Vagina (tissue), 2 donors: Measurements from ENCODE around the gene C5orf15.

Experiments
- POLR2A ChIP-seq, 2 donors: fragments of 450-650 bp; IDR thresholded peaks; one replicate each; pipeline ENCODE4 v1.6.1; 2017; ENCODE audit warnings: antibody characterized with exemption in 2 of 2, mild to moderate bottlenecking in 2 of 2, moderate library complexity in 2 of 2
- POLR2AphosphoS5 ChIP-seq, 2 donors: sonication (generic); formaldehyde crosslinking; IDR thresholded peaks; one replicate each; pipeline ENCODE4 v1.9.0; 2017; ENCODE audit warnings: antibody characterized with exemption in 2 of 2, mild to moderate bottlenecking in 2 of 2, low read depth in 1 of 2; ENCODE audit not compliant: insufficient read depth in 1 of 2
- TF ChIP-seq, protein P1 (sequence below), 3 experiments: fragments of 450-650 bp in 2 of 3; fragments of 200-600 bp in 1 of 3; sonication (generic) in 1 of 3; IDR thresholded peaks; one replicate each; pipeline ENCODE4 v1.5.1; 2017 to 2019; ENCODE audit warnings: antibody characterized with exemption in 3 of 3, mild to moderate bottlenecking in 2 of 3, moderate library complexity in 2 of 3

- TF ChIP-seq, protein P1, sequence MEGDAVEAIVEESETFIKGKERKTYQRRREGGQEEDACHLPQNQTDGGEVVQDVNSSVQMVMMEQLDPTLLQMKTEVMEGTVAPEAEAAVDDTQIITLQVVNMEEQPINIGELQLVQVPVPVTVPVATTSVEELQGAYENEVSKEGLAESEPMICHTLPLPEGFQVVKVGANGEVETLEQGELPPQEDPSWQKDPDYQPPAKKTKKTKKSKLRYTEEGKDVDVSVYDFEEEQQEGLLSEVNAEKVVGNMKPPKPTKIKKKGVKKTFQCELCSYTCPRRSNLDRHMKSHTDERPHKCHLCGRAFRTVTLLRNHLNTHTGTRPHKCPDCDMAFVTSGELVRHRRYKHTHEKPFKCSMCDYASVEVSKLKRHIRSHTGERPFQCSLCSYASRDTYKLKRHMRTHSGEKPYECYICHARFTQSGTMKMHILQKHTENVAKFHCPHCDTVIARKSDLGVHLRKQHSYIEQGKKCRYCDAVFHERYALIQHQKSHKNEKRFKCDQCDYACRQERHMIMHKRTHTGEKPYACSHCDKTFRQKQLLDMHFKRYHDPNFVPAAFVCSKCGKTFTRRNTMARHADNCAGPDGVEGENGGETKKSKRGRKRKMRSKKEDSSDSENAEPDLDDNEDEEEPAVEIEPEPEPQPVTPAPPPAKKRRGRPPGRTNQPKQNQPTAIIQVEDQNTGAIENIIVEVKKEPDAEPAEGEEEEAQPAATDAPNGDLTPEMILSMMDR (IDR thresholded peaks at IDR 0.05) = no peak
- TF ChIP-seq POLR2AphosphoS5 (IDR thresholded peaks at IDR 0.05; ENCODE audit: insufficient read depth in 1 of 2, low read depth in 1 of 2) (no peak), POLR2A (IDR thresholded peaks at IDR 0.05) (no peak)
These were observed 14.8 kb downstream of the C5orf15 start for GRCh38 chr5:133953568-133954145.
